ENCODE data around the gene ABTB2. TPM values are rescaled to one million over a fixed set of nuclear protein-coding genes. Genes with fewer than 3 reads are reported as not detected.
A peak's percentile ranks its signal among the peaks of the same experiment; 100 is the strongest.

Gene ABTB2
- total RNA-seq, 1 donor from 2014 or later: 9.8 TPM

GRCh38 chr11:34114014-34114413 is 243.8 kb downstream of the ABTB2 start:
- no peak for DNase-seq (ENCODE audit: low spot score)

- no peak for DNase-seq (ENCODE audit: low spot score)
These were observed 246.0 kb downstream of the ABTB2 start for GRCh38 chr11:34111722-34112270.

GRCh38 chr11:34105957-34106504 is 251.8 kb downstream of the ABTB2 start:
- no peak for DNase-seq (ENCODE audit: low spot score)

DNA sequence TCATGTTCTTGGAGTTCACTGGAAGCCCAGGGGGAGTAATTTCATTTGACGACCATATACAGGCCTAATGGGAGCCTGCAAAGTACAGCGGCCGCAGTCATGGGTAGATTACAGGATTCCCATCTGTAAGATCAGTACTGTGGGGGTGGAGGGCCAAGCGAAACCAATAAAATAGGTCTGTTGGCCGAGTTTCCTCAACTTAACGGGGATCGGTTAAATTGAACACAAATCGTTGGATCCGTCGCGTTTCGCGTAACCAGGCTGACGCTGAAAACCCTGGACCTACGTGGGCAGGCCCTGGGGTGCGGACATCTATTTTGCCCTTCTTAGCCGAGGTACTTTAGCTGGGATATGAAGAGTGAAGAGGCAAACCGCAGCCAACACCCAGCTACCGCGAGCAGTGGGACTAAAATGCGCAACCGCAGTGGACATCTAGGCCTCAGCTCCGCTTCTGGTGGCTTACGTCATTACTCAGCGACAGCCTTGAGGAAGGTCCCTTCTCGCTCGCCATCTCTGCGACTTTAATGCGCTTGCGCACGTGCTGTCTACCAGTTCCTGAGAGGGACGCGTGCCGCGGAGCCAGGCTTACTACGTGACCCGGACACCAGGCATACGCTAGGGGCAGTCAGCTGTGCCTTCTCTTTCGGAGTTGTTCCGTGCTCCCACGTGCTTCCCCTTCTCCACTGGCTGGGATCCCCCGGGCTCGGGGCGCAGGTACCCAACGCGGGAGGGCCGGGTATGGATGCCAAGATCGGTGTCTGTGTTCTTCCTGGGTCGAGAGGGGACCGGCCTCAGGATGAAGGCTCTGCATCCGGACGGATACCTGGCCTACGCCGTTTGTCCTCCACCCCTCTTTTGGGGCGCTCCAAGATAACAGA is 252.5 kb downstream of the ABTB2 start, which contains the start of gene NAT10:
NAT10 (plus strand) TSS at position 551 of the 878 bp plus-strand sequence. CDS start 2,597 bp downstream, outside the sequence.
- peak; percentile 98 for DNase-seq (ENCODE audit: low spot score)

DNA sequence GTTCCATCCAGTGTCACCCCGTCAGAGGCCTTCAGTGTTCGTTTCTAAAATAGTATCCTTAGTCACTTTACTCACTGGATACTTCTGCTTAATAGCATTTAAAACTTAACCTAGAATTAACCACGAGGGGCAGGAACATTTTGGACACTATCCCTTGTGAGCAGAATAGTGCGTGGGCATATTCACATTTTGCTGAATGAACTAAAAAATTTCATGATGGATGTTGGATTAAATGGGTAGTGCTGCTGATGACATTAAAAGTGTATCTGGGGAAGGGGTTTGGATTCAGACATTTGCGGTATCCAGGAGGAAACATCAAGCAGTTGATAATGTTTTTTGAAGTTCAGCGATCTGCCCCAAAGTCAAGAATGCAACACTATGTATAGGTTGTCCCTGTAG is 253.1 kb downstream of the ABTB2 start:
- no peak for DNase-seq (ENCODE audit: low spot score)

Other genes starting within 250 kb of the ABTB2 start
- 147 TPM for gene CAT, start 80.9 kb upstream of the ABTB2 start, total RNA-seq
- 0.95 TPM for gene ELF5, start 155.8 kb upstream of the ABTB2 start, total RNA-seq